Loucy (cell line): ENCODE data around the gene DMGDH.

Experiments used
- H2AFZ ChIP-seq: fragments of 200-600 bp; sonication (generic); 2 replicates; pipeline ENCODE4 v1.6.0; 2016; ENCODE audit warnings: antibody characterized with exemption, mild to moderate bottlenecking, low read length, moderate library complexity
- H3F3A ChIP-seq: fragments of 200-600 bp; 2 replicates; pipeline ENCODE4 v1.6.0; 2016; ENCODE audit warnings: antibody characterized with exemption, low read depth, mild to moderate bottlenecking
- H3K27me3 ChIP-seq: fragments of 200-600 bp; sonication (generic); 2 replicates; pipeline ENCODE4 v1.6.1; 2014; ENCODE audit warnings: low read length, mild to moderate bottlenecking; ENCODE audit not compliant: insufficient read depth, poor library complexity, severe bottlenecking
- H3K36me3 ChIP-seq: fragments of 200-600 bp; sonication (generic); 2 replicates; pipeline ENCODE4 v1.6.1; 2016; ENCODE audit warnings: low read length; ENCODE audit not compliant: insufficient read depth
- H3K4me1 ChIP-seq: fragments of 200-600 bp; sonication (generic); 2 replicates; pipeline ENCODE4 v1.5.1; 2014; ENCODE audit warnings: low read length, mild to moderate bottlenecking; ENCODE audit not compliant: insufficient read depth, poor library complexity, severe bottlenecking
- H3K4me2 ChIP-seq: fragments of 200-600 bp; sonication (generic); 2 replicates; pipeline ENCODE4 v1.6.0; 2014; ENCODE audit warnings: antibody characterized with exemption, low read length, low read depth, mild to moderate bottlenecking; ENCODE audit not compliant: poor library complexity, severe bottlenecking
- H3K4me3 ChIP-seq: fragments of 200-600 bp; sonication (generic); 2 replicates; pipeline ENCODE4 v1.5.1; 2014; ENCODE audit warnings: low read length, mild to moderate bottlenecking, mixed read lengths; ENCODE audit not compliant: poor library complexity, severe bottlenecking
- H3K79me2 ChIP-seq: fragments of 200-600 bp; sonication (generic); 2 replicates; pipeline ENCODE4 v1.6.1; 2014; ENCODE audit warnings: low read length; ENCODE audit not compliant: insufficient read depth
- H3K9ac ChIP-seq: fragments of 200-600 bp; sonication (generic); 2 replicates; pipeline ENCODE4 v1.6.0; 2014; ENCODE audit warnings: mild to moderate bottlenecking, low read depth, low read length, moderate library complexity; ENCODE audit not compliant: poor library complexity, severe bottlenecking
- H3K9me2 ChIP-seq: fragments of 200-600 bp; sonication (generic); replicated peaks from 2 replicates; pipeline ENCODE4 v1.6.1; 2016; ENCODE audit warnings: low read depth, low read length, mixed read lengths
- H3K9me3 ChIP-seq: fragments of 200-600 bp; sonication (generic); 2 replicates; pipeline ENCODE4 v1.6.1; 2014; ENCODE audit warnings: mild to moderate bottlenecking, antibody characterized with exemption, low read length, low read depth; ENCODE audit not compliant: insufficient read depth
- H4K20me1 ChIP-seq: fragments of 200-600 bp; sonication (generic); 2 replicates; pipeline ENCODE4 v1.6.0; 2014; ENCODE audit warnings: antibody characterized with exemption, low read length, mild to moderate bottlenecking; ENCODE audit not compliant: insufficient read depth, poor library complexity, severe bottlenecking
- CTCF ChIP-seq: fragments of 200-600 bp; sonication (generic); conservative IDR thresholded peaks from 2 replicates; pipeline ENCODE4 v1.5.1; 2014; ENCODE audit warnings: mild to moderate bottlenecking, antibody characterized with exemption, low read length
- EZH2phosphoT487 ChIP-seq: fragments of 200-600 bp; IDR thresholded peaks from 2 replicates; pipeline ENCODE4 v1.6.1; 2018; ENCODE audit warnings: antibody characterized with exemption, mild to moderate bottlenecking, moderate library complexity, borderline replicate concordance

DMGDH gene

GRCh38 chr5:79069488-79070349 lies at the start of gene DMGDH, which contains the start of gene BHMT2:
TSS of gene DMGDH (minus strand) at chr5:79069674. CDS start at chr5:79069620, 54 bp downstream.
TSS of gene BHMT2 (plus strand) at chr5:79069767. CDS start at chr5:79069783, 16 bp downstream.
- no peak for TF ChIP-seq EZH2phosphoT487
- TF ChIP-seq CTCF = no peak
- Histone ChIP-seq H3K4me1 (peaks cover 1% of the 10 kb centered on the region), H3K9me3 (no peaks in the 10 kb centered on the region), H3K4me3 (no peak within 1 kb of the TSS), H3K79me2 (no peaks in the 10 kb centered on the region), H3K27me3 (no peaks in the 10 kb centered on the region), H3K9me2 (no peaks in the 10 kb centered on the region), H4K20me1 (no peaks in the 10 kb centered on the region), H2AFZ (no peak within 1 kb of the TSS), H3K36me3 (no peaks in the 10 kb centered on the region), H3K9ac (no peak within 1 kb of the TSS), H3K4me2 (no peak within 1 kb of the TSS), H3F3A (no peaks in the 10 kb centered on the region)

- Histone ChIP-seq H3K36me3 (no peaks in the 10 kb centered on the region), H3K4me3 (no peak overlapping the region), H3K27me3 (no peaks in the 10 kb centered on the region), H4K20me1 (no peaks in the 10 kb centered on the region), H3K4me1 (peaks cover 12% of the 10 kb centered on the region), H3K9me3 (no peaks in the 10 kb centered on the region), H3K79me2 (no peaks in the 10 kb centered on the region), H3K9ac (no peak overlapping the region), H3K9me2 (no peaks in the 10 kb centered on the region), H3K4me2 (no peak overlapping the region), H2AFZ (no peak overlapping the region), H3F3A (no peaks in the 10 kb centered on the region)
- TF ChIP-seq CTCF = no peak
- no peak for TF ChIP-seq EZH2phosphoT487
Observed at GRCh38 chr5:79112703-79113058, 43.2 kb upstream of the DMGDH start.

- H3K4me2 ChIP-seq = no peak overlapping the region
- H4K20me1 ChIP-seq = no peaks in the 10 kb centered on the region
- no peaks in the 10 kb centered on the region for H3K9me2 ChIP-seq
- no peaks in the 10 kb centered on the region for H3K9me3 ChIP-seq
- H3K79me2 ChIP-seq = no peaks in the 10 kb centered on the region
- H3K36me3 ChIP-seq = no peaks in the 10 kb centered on the region
- no peak for TF ChIP-seq EZH2phosphoT487
- TF ChIP-seq CTCF = no peak
- no peak overlapping the region for H3K9ac ChIP-seq
- no peak overlapping the region for H2AFZ ChIP-seq
- H3K27me3 ChIP-seq = no peaks in the 10 kb centered on the region
- H3K4me1 ChIP-seq = peaks cover 18% of the 10 kb centered on the region
- no peaks in the 10 kb centered on the region for H3F3A ChIP-seq
- H3K4me3 ChIP-seq = no peak overlapping the region
Observed at GRCh38 chr5:79111960-79112702, 42.7 kb upstream of the DMGDH start.
